Heart left ventricle (tissue), 16 donors: ENCODE measurements around the gene CCM2. TPM values are rescaled to one million over a fixed set of nuclear protein-coding genes. Genes with fewer than 3 reads are reported as not detected.
"Not testable (repeated sequence)": the region's sequence is repeated elsewhere in the genome, so short reads cannot be mapped to it uniquely, and the experiment has no call there.

Experiments used
- ATAC-seq, 4 donors: fragments of 200-7000 bp; cut with Tn5 transposase; one replicate each; pipeline ENCODE4 v1.9.1; 2020 to 2022; ENCODE audit warnings: moderate library complexity in 4 of 4, mild to moderate bottlenecking in 3 of 4, moderate number of reproducible peaks in 1 of 4
- DNase-seq, 5 donors: peaks; one replicate each; pipeline ENCODE4 v3.0.0-alpha.2; 2020
- H3K27ac ChIP-seq, 12 donors: fragments of 200-600 bp; sonication (generic) in 4 of 12; one replicate each; pipeline versions ENCODE4 v1.5.0 to v1.8.0; 2016 to 2022; ENCODE audit warnings: mild to moderate bottlenecking in 2 of 12
- H3K27me3 ChIP-seq, 9 donors: fragments of 200-600 bp; sonication (generic) in 2 of 9; one replicate each; pipeline versions ENCODE4 v1.5.1 to v1.8.0; 2016 to 2022; ENCODE audit warnings: mild to moderate bottlenecking in 3 of 9
- H3K36me3 ChIP-seq, 9 donors: fragments of 200-600 bp; sonication (generic) in 2 of 9; one replicate each; pipeline versions ENCODE4 v1.5.0 to v1.8.0; 2018 to 2022; ENCODE audit warnings: mild to moderate bottlenecking in 2 of 9
- H3K4me1 ChIP-seq, 12 donors: fragments of 200-600 bp; sonication (generic) in 4 of 12; one replicate each; pipeline versions ENCODE4 v1.5.0 to v1.8.0; 2016 to 2022; ENCODE audit warnings: mild to moderate bottlenecking in 3 of 12
- H3K4me3 ChIP-seq, 12 donors: fragments of 200-600 bp; sonication (generic) in 4 of 12; one replicate each; pipeline versions ENCODE4 v1.5.0 to v1.8.0; 2017 to 2022; ENCODE audit warnings: mild to moderate bottlenecking in 9 of 12, moderate library complexity in 4 of 12
- H3K9me3 ChIP-seq, 12 donors: fragments of 200-600 bp; sonication (generic) in 4 of 12; one replicate each; pipeline versions ENCODE4 v1.5.0 to v1.8.0; 2016 to 2022; ENCODE audit warnings: mild to moderate bottlenecking in 1 of 12
- POLR2A ChIP-seq, 2 donors: fragments of 450-650 bp; IDR thresholded peaks; one replicate each; pipeline ENCODE4 v1.6.1; 2017; ENCODE audit warnings: antibody characterized with exemption in 2 of 2, mild to moderate bottlenecking in 2 of 2, moderate library complexity in 2 of 2
- WGBS, 4 donors: extraction: QIAGEN DNeasy Blood & Tissue Kit in 2 of 4; methylation state at CpG; one replicate each; pipeline versions ENCODE4 v1.1.5 to v1.1.7; 2013 to 2018; 5-methylcytosine and 5-hydroxymethylcytosine counted together
- intact Hi-C, 10 donors: fragments of 100-400 bp; cut with DNase I; formaldehyde crosslinking; loops; one replicate each; pipeline versions ENCODE4 v1.11.1 to v1.14.2; 2022
- polyA plus RNA-seq, 2 donors: library from polyadenylated mRNA; stranded (reverse); fragments of 200-250 nt; gene quantifications; one replicate each; pipeline ENCODE4 v1.2.3, GENCODE V29; 2013
- total RNA-seq, 9 donors: library from RNA; depleted of rRNA in 2 of 9; stranded (reverse); fragments of >200 nt in 2 of 9; fragmentation: NEBNext Ultra II Directional in 3 of 9; extraction: Animal tissue kit (Norgen Biotek cat#: 25700) in 3 of 9; gene quantifications; one replicate each; pipeline versions ENCODE4 v1.1.0 to v1.2.4, GENCODE V29; 2016 to 2023
- TF ChIP-seq, protein P1 (sequence below), 12 donors: fragments of 200-600 bp; sonication (generic) in 4 of 12; IDR thresholded peaks; one replicate each; pipeline versions ENCODE4 v1.5.0 to v1.8.0; 2018 to 2022; ENCODE audit warnings: antibody characterized with exemption in 12 of 12, mild to moderate bottlenecking in 5 of 12
- donor health status: ischemic (EF 13 %, LVEDD 7.1; RV severe dilation, severe dysfunction).
- donor health status: healthy with polysubstance abuse.
- donor health status: DM: no; HTN: yes; CAD: no.
- donor health status: DM: no; HTN: no; CAD: no.
- donor health status: ischemic (EF 25% LVEDD 6.9; RV normal size, moderate dysfunction).
- donor health status: ischemic (EF 25% LVEDD 5.7; RV mildly dilated, moderate dysfunction).
- donor health status: healthy.
- donor health status: DM: yes; HTN: yes; CAD: no.
- donor health status: ischemic (EF 35%, LVEDD 5.7; RV mildly dilated, moderate dysfunction).
- donor health status: nonischemic (EF 11% LVEDD 7.7; RV severe dilation, severe dysfunction).
- donor health status: DM: yes; HTN: yes; CAD: no.
- donor health status: PGD.
- donor health status: ischemic (EF 29% LVEDD 5.4; RV normal size, mild dysfunction).
- donor health status: nonischemic (EF 23%, LVEDD 6.1; RV moderate dilation, normal function).

Gene CCM2
- total and polyA plus RNA-seq, 11 donors, result 24.7 to 68.2 (median 35.3) TPM

DNA sequence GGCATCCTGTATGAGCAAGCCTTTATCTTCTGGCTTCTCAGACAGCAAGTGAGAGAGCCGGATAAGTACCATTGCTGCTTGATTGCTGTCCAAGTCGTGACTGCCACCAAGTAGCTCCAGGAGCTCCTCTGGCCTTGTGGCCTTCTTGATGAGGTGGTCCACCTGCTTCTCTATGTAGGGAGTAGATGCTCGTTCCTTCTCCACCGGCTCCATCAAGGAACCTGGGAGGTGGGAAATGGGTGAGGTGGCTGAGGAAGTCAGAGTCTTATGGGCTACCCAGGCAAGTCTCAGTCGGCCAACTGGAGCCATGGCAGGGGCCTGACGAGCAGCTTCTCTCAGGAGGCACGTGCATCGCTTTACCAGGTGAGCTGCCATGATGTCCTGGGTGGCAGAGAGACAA is 108.9 kb downstream of the CCM2 start:
- peaks cover 5 to 72% (median 44%) of the 10 kb centered on the region in 12 donors for H3K4me1 ChIP-seq

GRCh38 chr7:45111298-45112223 is 111.6 kb downstream of the CCM2 start, which contains the start of gene TBRG4:
Gene TBRG4 (minus strand): TSS chr7:45111697. CDS start chr7:45109237, 2,460 bp downstream.
- ATAC-seq, result peak; percentile 99
- peak; percentile 93 to 97 (median 96) for DNase-seq
- WGBS, 4 donors, result 0 to 1% (median 0%) methylated on average over 36 to 64 of the region's 64 CpGs
- Histone ChIP-seq H3K4me3 (peak within 1 kb of the TSS; percentile 51 to 92 (median 78)), H3K9me3 (no peaks in the 10 kb centered on the region), H3K27me3 (no peaks in the 10 kb centered on the region), H3K36me3 (peaks cover 0 to 28% (median 25%) of the 10 kb centered on the region in 9 donors), H3K27ac (peak within 1 kb of the TSS; percentile 86 to 98 (median 94)), H3K4me1 (peaks cover 5 to 49% (median 38%) of the 10 kb centered on the region in 12 donors)
- TF ChIP-seq POLR2A (IDR thresholded peaks at IDR 0.05), result peak in 1 of 2 donors; percentile 81
- TF ChIP-seq, protein P1, sequence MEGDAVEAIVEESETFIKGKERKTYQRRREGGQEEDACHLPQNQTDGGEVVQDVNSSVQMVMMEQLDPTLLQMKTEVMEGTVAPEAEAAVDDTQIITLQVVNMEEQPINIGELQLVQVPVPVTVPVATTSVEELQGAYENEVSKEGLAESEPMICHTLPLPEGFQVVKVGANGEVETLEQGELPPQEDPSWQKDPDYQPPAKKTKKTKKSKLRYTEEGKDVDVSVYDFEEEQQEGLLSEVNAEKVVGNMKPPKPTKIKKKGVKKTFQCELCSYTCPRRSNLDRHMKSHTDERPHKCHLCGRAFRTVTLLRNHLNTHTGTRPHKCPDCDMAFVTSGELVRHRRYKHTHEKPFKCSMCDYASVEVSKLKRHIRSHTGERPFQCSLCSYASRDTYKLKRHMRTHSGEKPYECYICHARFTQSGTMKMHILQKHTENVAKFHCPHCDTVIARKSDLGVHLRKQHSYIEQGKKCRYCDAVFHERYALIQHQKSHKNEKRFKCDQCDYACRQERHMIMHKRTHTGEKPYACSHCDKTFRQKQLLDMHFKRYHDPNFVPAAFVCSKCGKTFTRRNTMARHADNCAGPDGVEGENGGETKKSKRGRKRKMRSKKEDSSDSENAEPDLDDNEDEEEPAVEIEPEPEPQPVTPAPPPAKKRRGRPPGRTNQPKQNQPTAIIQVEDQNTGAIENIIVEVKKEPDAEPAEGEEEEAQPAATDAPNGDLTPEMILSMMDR (IDR thresholded peaks at IDR 0.05), result peak in 11 of 12 donors; percentile 16 to 63 (median 40)
- intact Hi-C loops, result loop anchor here in 6 of 10 donors (1.0 to 10.0 kb wide), 12 partner anchors 109 to 537 kb away; partner anchors contain the start of genes CCM2 (in 4 of the 6), TMED4 (in 2 of the 6), DDX56 (in 1 of the 6) and PURB (in 1 of the 6)

More for the DNA sequence above, 108.9 kb downstream of the CCM2 start:
- WGBS, 4 donors, result 59 to 81% (median 70%) methylated on average over 6 to 8 of the region's 8 CpGs
- no peaks in the 10 kb centered on the region for H3K9me3 ChIP-seq
- TF ChIP-seq POLR2A (IDR thresholded peaks at IDR 0.05), result no peak
- TF ChIP-seq, protein P1 (IDR thresholded peaks at IDR 0.05), result no peak
- ATAC-seq (no peak), DNase-seq (no peak)
- H3K4me3 ChIP-seq, result no peak overlapping the region
- intact Hi-C loops, result loop anchor here in 2 of 10 donors (5.0 kb wide), 2 partner anchors 107 to 222 kb away; partner anchors contain the start of genes CCM2 (in 1 of the 2) and PURB (in 1 of the 2)
- no peaks in the 10 kb centered on the region for H3K27me3 ChIP-seq
- no peak overlapping the region for H3K27ac ChIP-seq
- peaks cover 4 to 55% (median 52%) of the 10 kb centered on the region in 9 donors for H3K36me3 ChIP-seq

DNA sequence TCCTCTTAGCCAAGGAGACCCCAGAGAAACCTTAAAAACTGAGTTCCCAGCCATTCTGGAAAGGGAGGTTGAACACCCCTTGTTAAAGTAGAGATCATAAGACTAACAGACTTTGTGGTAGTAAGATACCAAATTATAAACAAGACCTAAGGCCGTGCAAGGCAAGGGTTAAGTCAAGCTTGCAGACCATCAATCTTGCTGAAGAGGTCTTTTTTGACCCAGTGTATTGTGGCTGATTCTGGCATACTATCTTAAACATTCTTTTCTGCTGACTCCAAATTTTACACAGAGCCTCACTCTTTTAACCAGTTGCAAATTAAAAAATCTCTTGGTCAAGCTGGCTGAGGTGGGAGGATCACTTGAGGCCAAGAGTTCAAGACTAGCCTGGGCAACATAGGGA is 112.6 kb downstream of the CCM2 start:
- H3K9me3 ChIP-seq, result no peaks in the 10 kb centered on the region
- H3K36me3 ChIP-seq, result peaks cover 0 to 17% (median 14%) of the 10 kb centered on the region in 9 donors
- no peaks in the 10 kb centered on the region for H3K27me3 ChIP-seq
- TF ChIP-seq, protein P1 (IDR thresholded peaks at IDR 0.05), result no peak
- no peak for TF ChIP-seq POLR2A (IDR thresholded peaks at IDR 0.05)
- peak overlapping the region in 6 of 12 donors; percentile 86 to 98 (median 94) for H3K27ac ChIP-seq
- ATAC-seq (no peak), DNase-seq (no peak)
- 81 to 92% (median 88%) methylated on average over 1 of the region's 1 CpG for WGBS, 4 donors
- intact Hi-C loops, result loop anchor here in 5 of 10 donors (1.0 to 10.0 kb wide), 8 partner anchors 110 to 538 kb away; partner anchors contain the start of genes CCM2 (in 2 of the 5), DDX56 (in 1 of the 5), PURB (in 1 of the 5) and TMED4 (in 1 of the 5)
- H3K4me3 ChIP-seq, result peak overlapping the region in 5 of 12 donors; percentile 67 to 92 (median 71)
- H3K4me1 ChIP-seq, result peaks cover 5 to 40% (median 30%) of the 10 kb centered on the region in 12 donors

DNA sequence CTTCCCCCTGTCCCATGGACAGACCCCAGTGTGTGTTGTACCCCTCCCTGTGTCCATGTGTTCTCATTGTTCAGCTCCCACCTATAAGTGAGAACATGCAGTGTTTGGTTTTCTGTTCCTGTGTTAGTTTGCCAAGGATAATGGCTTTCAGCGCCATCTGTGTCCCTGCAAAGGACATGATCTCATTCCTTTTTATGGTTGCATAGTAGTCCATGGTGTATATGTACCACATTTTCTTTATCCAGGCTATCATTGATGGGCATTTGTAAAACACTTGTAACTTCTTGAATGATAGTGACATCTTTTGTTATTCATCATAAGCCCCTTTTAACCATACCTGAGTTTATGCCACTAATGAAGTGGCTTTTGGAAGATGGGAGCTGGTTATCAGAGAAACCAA is 114.3 kb downstream of the CCM2 start:
- not testable (repeated sequence) for H3K27ac ChIP-seq, H3K36me3 ChIP-seq, ATAC-seq, DNase-seq, H3K27me3 ChIP-seq, H3K4me3 ChIP-seq, H3K9me3 ChIP-seq
- WGBS, 4 donors, result 63 to 88% (median 78%) methylated on average over 1 of the region's 1 CpG
- intact Hi-C loops, result loop anchor here in 5 of 10 donors (5.0 to 10.0 kb wide), 7 partner anchors 112 to 539 kb away; partner anchors contain the start of genes CCM2 (in 2 of the 5), DDX56 (in 1 of the 5), PURB (in 1 of the 5) and TMED4 (in 1 of the 5)
- H3K4me1 ChIP-seq, result peaks cover 0 to 24% (median 15%) of the 10 kb centered on the region in 12 donors
